ENCODE data around the gene FEN1.

Gene FEN1

DNA sequence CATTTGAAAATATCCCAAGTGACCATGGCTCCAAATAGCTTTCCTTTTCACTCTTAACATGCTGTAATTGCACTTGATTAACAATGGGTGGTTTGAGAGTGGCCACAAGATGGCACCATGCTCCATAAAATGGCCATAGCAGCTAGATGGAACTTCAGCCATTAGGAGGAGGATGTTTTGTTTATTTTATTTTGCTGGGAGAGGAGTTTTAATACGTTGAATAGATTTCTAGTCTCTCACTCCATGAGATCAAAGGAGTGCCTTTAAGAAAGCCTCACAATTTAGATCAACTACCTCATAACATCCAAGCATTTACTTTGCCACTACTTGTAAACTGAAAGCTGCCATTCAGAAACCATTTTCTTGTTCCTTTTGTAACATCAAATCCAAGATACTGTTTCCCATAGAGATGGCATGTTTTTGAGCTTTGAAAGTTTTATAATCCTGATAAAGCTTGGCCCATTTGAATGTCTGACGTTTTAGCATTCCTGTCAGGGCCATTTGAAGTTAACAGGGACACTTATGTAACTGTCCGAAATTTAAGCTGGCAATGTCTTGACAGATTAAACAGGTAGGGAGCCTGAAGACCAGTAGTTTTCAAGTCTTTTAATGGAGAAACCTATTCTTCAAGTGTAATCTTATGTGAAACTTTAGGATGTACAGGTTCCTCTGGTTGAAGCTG is 4.7 kb downstream of the FEN1 start:
- Histone ChIP-seq H3K27me3 (ENCODE audit: control insufficient read depth, insufficient read depth, low read length) (no peaks in the 10 kb centered on the region), H3K4me1 (ENCODE audit: control insufficient read depth, insufficient read depth, low read length) (peaks cover 5% of the 10 kb centered on the region), H3K9ac (ENCODE audit: low read length) (no peak overlapping the region), H3K4me3 (ENCODE audit: low read length) (no peak overlapping the region), H3K27ac (ENCODE audit: low read depth, low read length) (no peak overlapping the region), H3K36me3 (ENCODE audit: control insufficient read depth, insufficient read depth, low read length) (no peaks in the 10 kb centered on the region)

DNA sequence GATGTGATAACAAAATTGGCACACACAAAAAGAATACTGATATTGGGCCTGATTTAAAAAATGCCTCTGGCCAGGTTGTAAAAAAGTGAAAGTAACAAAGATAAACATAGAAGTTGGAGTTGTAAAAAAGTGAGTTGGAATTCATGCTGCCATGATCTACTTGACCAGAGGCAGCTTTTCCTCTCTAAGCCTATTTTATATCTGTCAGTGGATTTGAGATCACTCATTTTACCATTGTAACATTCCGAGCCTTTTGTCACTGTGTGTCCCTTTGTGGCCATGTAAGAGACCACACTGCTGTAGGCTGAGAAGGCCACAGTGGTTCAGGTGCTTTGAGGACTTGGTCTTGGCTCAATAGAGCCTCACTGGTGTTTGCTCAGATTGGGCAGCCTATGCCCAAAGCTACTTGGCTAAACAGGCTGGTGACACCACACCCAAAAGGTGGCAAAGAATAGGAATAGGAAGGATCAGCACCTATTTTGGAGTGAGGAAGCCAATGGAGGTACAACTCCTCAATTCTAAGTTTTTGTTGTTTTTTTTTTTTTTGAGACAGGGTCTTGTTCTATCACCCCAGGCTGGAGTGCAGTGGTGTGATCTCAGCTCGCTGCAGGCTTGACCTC is 7.1 kb downstream of the FEN1 start:
- Histone ChIP-seq H3K4me3 (ENCODE audit: low read length) (no peak overlapping the region), H3K9ac (ENCODE audit: low read length) (no peak overlapping the region), H3K4me1 (ENCODE audit: control insufficient read depth, insufficient read depth, low read length) (no peaks in the 10 kb centered on the region), H3K36me3 (ENCODE audit: control insufficient read depth, insufficient read depth, low read length) (no peaks in the 10 kb centered on the region), H3K27me3 (ENCODE audit: control insufficient read depth, insufficient read depth, low read length) (no peaks in the 10 kb centered on the region), H3K27ac (ENCODE audit: low read depth, low read length) (no peak overlapping the region)

DNA sequence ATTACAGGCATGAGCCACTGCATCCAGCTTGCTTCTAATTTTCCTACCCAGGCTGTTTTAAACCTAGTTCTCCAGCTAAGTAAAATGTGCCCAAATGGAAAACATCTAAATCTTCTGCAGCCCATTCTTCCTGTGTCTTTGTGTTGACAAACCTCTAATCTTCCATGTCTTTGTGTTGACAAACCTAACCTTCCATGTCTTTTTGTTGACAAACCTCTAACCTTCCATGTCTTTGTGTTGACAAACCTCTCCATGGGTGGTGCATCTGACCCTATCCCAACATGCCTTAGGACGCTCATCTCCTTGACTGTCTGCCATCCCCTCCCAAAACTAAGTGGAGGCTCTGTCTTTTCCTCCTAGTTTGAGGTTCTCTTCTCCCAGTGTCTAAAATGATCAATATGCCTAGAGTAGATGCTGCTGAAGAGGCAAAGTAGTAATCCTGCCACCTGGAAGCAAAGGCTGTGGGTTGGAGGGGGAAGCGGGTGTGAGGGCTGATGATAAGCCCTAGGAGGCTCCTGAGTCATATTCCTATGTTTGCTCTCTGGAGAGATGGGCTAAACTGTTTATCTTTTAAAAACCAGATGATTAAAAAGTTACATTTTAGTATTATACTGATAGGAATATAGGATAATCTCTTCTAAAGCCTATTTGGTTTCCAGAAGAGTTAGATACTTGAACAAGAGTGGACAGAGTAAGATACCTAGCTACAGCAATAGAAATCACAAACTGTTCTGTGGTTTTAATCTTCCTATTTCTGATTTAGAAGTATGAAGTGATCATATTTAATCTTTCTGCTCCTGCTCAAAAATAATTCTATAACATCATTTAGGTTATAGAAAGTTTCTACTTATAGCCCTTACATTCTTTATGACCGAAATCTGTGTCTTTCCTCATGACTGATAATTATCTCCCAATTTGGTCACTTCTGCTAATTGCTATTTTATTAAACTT is 7.9 kb downstream of the FEN1 start:
- H3K4me3 ChIP-seq (ENCODE audit: low read length): no peak overlapping the region
- no peak overlapping the region for H3K9ac ChIP-seq (ENCODE audit: low read length)
- no peaks in the 10 kb centered on the region for H3K4me1 ChIP-seq (ENCODE audit: control insufficient read depth, insufficient read depth, low read length)
- no peaks in the 10 kb centered on the region for H3K36me3 ChIP-seq (ENCODE audit: control insufficient read depth, insufficient read depth, low read length)
- H3K27me3 ChIP-seq (ENCODE audit: control insufficient read depth, insufficient read depth, low read length): no peaks in the 10 kb centered on the region
- no peak overlapping the region for H3K27ac ChIP-seq (ENCODE audit: low read depth, low read length)

DNA sequence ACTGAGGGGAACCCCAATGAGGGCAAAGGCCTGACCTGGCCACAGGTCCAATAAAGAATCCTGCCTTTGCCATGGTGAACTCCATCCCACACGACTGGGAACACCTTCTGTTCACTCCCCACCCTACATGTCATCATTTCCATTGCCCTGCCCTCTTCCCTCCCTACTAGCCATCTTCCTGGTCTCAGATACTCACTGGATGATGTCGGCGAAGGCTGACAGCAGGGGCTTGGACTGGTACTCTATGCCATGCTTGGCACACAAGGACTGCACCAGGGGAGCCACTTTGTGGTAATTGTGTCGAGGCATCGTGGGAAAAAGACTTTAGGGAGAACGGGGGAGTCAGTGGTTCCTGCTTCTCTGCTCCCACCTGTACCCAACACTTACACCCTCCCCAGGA is 9.9 kb downstream of the FEN1 start:
- Histone ChIP-seq H3K4me3 (ENCODE audit: low read length) (no peak overlapping the region), H3K9ac (ENCODE audit: low read length) (no peak overlapping the region), H3K4me1 (ENCODE audit: control insufficient read depth, insufficient read depth, low read length) (no peaks in the 10 kb centered on the region), H3K36me3 (ENCODE audit: control insufficient read depth, insufficient read depth, low read length) (no peaks in the 10 kb centered on the region), H3K27ac (ENCODE audit: low read depth, low read length) (no peak overlapping the region), H3K27me3 (ENCODE audit: control insufficient read depth, insufficient read depth, low read length) (no peaks in the 10 kb centered on the region)

DNA sequence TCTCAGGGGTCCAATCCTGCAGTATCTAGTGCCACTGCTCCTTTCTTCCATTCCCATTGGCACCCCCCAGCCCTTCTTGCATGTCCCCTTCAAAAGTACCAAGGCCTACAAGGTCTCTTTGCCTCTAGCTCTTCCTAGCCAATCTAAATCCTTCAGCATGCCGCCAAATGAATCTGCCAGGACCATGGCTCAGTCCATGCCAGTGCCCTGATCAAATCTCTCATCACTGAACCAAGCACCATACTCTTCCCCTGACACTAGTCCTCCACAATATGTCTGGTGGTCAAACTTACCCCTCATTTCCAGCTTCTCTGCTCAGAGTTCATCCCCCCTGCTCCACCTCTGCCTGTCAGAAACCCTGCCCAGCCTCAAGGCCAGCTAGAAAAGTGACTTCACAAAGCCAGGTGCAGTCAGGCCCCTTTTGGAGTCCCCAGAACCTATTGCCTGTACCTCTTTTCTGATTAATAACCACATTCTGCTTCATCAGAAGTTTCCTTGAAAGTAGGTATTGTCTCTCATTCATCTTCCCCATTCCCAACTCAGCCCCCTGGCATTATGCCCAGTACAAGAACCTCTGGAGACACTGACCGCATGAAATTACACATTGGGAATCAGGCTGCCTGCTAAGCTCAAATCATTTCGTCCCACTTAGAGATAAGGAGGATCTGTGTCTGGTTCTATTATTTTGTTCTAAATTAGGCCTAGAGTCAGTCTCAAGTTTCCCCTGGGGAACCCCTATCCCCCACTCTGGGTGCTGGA is 11.4 kb downstream of the FEN1 start:
- H3K36me3 ChIP-seq (ENCODE audit: control insufficient read depth, insufficient read depth, low read length): no peaks in the 10 kb centered on the region
- no peaks in the 10 kb centered on the region for H3K4me1 ChIP-seq (ENCODE audit: control insufficient read depth, insufficient read depth, low read length)
- no peak overlapping the region for H3K9ac ChIP-seq (ENCODE audit: low read length)
- no peak overlapping the region for H3K4me3 ChIP-seq (ENCODE audit: low read length)
- no peak overlapping the region for H3K27ac ChIP-seq (ENCODE audit: low read depth, low read length)
- H3K27me3 ChIP-seq (ENCODE audit: control insufficient read depth, insufficient read depth, low read length): no peaks in the 10 kb centered on the region

DNA sequence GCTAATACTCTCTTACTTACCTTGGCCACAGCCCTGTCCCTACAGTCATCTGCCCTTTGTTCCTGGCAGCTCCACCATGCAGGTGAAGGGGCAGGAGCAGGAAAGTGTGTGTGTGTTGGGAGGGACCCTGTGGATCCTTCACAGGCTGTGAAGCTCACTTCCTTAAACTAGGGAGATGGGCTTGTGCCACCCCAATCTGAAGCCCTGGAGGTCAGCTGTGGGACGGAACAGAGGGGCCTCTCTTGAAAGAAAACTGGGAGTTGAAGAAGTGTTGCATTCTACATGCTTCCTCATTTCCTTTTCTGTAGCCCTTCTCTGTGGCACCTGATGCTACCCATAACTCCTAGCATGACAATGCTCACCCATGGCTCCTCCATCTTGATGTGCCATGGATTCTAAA is 12.4 kb downstream of the FEN1 start:
- no peaks in the 10 kb centered on the region for H3K27me3 ChIP-seq (ENCODE audit: control insufficient read depth, insufficient read depth, low read length)
- no peak overlapping the region for H3K9ac ChIP-seq (ENCODE audit: low read length)
- no peaks in the 10 kb centered on the region for H3K4me1 ChIP-seq (ENCODE audit: control insufficient read depth, insufficient read depth, low read length)
- no peak overlapping the region for H3K4me3 ChIP-seq (ENCODE audit: low read length)
- peaks cover 4% of the 10 kb centered on the region for H3K36me3 ChIP-seq (ENCODE audit: control insufficient read depth, insufficient read depth, low read length)
- H3K27ac ChIP-seq (ENCODE audit: low read depth, low read length): no peak overlapping the region

DNA sequence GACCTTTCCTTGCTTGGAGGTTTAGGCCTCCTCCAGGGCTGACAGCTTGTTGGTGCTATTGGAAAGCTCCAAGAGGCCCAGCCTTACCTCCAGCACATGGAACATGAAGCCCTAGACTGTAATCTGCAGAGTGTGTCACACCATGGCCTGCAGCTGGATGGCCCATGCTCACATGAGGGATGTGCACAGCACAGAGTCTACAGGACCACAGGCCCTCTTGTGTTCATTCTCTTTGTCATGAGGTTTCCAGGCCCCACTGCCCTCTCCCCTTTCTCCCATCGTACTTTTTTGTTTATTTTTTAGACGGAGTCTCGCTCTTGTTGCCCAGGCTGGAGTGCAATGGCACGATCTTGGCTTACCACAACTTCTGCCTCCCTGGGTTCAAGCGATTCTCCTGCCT is 14.1 kb downstream of the FEN1 start:
- no peaks in the 10 kb centered on the region for H3K4me1 ChIP-seq (ENCODE audit: control insufficient read depth, insufficient read depth, low read length)
- peaks cover 7% of the 10 kb centered on the region for H3K36me3 ChIP-seq (ENCODE audit: control insufficient read depth, insufficient read depth, low read length)
- no peaks in the 10 kb centered on the region for H3K27me3 ChIP-seq (ENCODE audit: control insufficient read depth, insufficient read depth, low read length)
- no peak overlapping the region for H3K27ac ChIP-seq (ENCODE audit: low read depth, low read length)
- H3K4me3 ChIP-seq (ENCODE audit: low read length): no peak overlapping the region
- no peak overlapping the region for H3K9ac ChIP-seq (ENCODE audit: low read length)

DNA sequence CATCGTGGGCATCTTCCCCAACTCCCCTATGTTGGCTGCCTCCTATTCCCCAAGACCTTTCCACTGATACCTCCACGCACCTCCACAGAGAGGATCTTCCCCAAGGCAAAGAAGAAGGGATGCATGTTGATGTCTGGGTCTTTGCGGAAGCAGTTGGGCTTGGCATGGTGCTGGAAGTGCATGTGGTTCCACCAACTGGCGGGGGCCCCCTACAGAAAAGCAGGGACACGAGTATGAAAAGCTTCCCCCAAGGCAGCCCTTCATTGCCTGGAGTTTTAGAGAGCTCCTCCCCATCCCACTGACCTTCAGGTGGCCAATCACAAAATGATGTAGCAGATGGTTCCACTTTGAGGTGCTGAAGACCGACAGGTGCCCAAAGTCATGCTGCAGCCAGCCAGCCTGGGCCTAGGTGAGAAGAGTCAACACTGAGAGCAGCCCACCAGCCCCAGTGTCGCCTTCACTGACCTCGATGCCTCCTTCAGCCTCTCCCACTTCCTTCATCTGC is 18.0 kb downstream of the FEN1 start:
- Histone ChIP-seq H3K27me3 (ENCODE audit: control insufficient read depth, insufficient read depth, low read length) (no peaks in the 10 kb centered on the region), H3K36me3 (ENCODE audit: control insufficient read depth, insufficient read depth, low read length) (peaks cover 9% of the 10 kb centered on the region)

DNA sequence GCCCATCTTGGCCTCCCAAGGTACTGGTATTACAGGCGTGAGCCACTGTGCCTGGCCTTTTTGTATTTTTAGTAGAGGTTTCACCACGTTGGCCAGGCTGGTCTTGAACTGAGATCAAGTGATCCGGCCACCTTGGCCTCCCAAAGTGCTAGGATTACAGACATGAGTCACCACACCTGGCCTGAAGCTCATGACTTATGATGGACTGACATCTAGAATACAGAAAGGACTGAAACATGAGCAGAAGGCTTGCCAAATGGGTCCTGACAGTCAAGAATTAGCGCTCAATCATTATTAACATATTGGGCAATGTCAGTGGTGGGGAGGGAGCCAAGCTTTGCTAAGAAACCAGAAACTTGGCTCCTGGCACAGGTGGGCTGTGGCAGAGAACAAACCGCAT is 19.1 kb downstream of the FEN1 start:
- Histone ChIP-seq H3K27me3 (ENCODE audit: control insufficient read depth, insufficient read depth, low read length) (no peaks in the 10 kb centered on the region), H3K27ac (ENCODE audit: low read depth, low read length) (no peak overlapping the region), H3K36me3 (ENCODE audit: control insufficient read depth, insufficient read depth, low read length) (peaks cover 9% of the 10 kb centered on the region), H3K4me3 (ENCODE audit: low read length) (no peak overlapping the region), H3K9ac (ENCODE audit: low read length) (no peak overlapping the region), H3K4me1 (ENCODE audit: control insufficient read depth, insufficient read depth, low read length) (peaks cover 8% of the 10 kb centered on the region)

More for the DNA sequence above, 18.0 kb downstream of the FEN1 start:
- no peak overlapping the region for H3K4me3 ChIP-seq (ENCODE audit: low read length)
- H3K27ac ChIP-seq (ENCODE audit: low read depth, low read length): no peak overlapping the region
- no peak overlapping the region for H3K9ac ChIP-seq (ENCODE audit: low read length)
- H3K4me1 ChIP-seq (ENCODE audit: control insufficient read depth, insufficient read depth, low read length): peaks cover 2% of the 10 kb centered on the region

DNA sequence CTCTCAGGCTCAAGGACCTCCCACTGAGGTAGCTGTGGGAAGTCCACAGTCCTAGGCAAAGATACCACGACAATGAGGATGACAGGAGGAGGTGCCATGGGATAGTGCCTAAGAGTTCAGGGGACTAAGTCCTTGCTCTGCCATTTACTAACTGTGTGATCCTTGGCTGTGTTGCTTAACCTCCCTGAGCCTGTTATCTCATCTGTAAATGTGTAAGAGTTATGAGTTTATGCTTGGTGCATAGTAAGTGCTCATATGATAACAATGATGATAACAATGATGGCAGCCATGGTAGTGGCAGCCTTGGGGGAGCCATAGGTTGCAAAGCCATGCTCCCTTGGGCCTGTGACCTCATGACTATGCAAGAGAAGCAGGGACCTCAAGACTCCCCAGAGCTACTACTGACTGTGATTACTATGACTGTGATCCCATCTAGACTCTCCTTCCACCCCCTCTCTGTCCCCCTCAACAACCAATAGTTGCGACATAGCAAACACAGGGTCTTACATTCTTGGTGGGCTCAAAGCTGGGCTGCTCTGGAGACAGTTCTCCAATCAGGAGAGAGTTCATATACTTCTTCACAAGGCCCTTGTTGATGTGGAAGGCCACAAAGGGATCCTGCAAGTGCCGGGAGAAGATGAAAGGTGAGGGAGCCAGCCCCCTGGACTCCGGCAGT is 20.2 kb downstream of the FEN1 start:
- Histone ChIP-seq H3K4me1 (ENCODE audit: control insufficient read depth, insufficient read depth, low read length) (peaks cover 8% of the 10 kb centered on the region), H3K27me3 (ENCODE audit: control insufficient read depth, insufficient read depth, low read length) (no peaks in the 10 kb centered on the region), H3K27ac (ENCODE audit: low read depth, low read length) (no peak overlapping the region), H3K9ac (ENCODE audit: low read length) (no peak overlapping the region), H3K4me3 (ENCODE audit: low read length) (no peak overlapping the region), H3K36me3 (ENCODE audit: control insufficient read depth, insufficient read depth, low read length) (peaks cover 9% of the 10 kb centered on the region)

DNA sequence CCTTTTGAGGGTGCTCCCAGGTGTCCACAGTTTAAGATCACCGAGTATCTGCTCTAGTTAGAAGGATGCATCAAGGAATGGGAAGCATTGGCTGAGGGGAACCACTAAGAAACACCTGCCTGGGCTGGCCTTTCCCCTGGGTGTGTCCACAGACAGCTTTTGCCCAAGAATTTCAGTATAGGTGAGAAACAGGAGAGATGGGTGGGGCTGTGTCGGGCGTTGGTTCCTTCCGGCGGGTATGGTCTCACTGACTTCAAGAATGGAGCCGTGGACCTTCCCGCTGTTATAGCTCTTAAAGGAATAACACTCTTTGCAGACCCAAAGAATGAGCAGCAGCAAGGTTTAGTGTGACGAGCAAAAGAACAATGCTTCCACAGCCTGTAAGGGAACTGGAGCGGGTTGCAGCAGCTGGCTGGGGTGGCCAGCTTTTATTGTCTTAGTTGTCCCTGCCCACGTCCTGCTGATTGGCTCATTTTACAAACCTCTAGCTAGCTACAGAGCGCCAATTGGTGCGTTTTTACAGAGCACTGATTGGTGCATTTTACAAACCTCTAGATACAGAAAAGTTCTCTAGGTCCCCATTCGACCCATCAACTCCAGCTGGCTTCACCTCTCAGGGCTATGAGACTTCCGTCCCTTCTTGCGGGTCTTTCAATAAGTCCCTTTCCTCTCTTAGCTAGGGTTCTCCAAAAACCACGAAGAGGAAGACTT is 21.7 kb downstream of the FEN1 start:
- Histone ChIP-seq H3K27ac (ENCODE audit: low read depth, low read length) (peak overlapping the region; percentile 88), H3K4me3 (ENCODE audit: low read length) (peak overlapping the region; percentile 94), H3K9ac (ENCODE audit: low read length) (peak overlapping the region; percentile 32), H3K27me3 (ENCODE audit: control insufficient read depth, insufficient read depth, low read length) (no peaks in the 10 kb centered on the region), H3K4me1 (ENCODE audit: control insufficient read depth, insufficient read depth, low read length) (peaks cover 8% of the 10 kb centered on the region), H3K36me3 (ENCODE audit: control insufficient read depth, insufficient read depth, low read length) (peaks cover 9% of the 10 kb centered on the region)
